RWPE2 (cell line): ENCODE data around the gene INHBE.
"Not testable (repeated sequence)": the region's sequence is repeated elsewhere in the genome, so short reads cannot be mapped to it uniquely, and the experiment has no call there.

Experiments used
- ATAC-seq: fragments of 200-7000 bp; cut with Tn5 transposase; 3 replicates; pipeline ENCODE4 v1.9.1; 2021; ENCODE audit warnings: low read depth
- DNase-seq: peaks from one replicate; pipeline ENCODE4 v3.0.0-alpha.2; 2020; ENCODE audit warnings: low spot score
- H3K27ac ChIP-seq: fragments of 450-650 bp; 2 replicates; pipeline ENCODE4 v1.5.1; 2017; ENCODE audit warnings: mild to moderate bottlenecking; ENCODE audit not compliant: poor library complexity, severe bottlenecking
- H3K27me3 ChIP-seq: fragments of 250-450 bp; sonication (Bioruptor Pico); 2 replicates; pipeline ENCODE4 v1.5.1; 2021; ENCODE audit warnings: mild to moderate bottlenecking, moderate library complexity; ENCODE audit not compliant: insufficient read depth, poor library complexity, severe bottlenecking
- H3K36me3 ChIP-seq: fragments of 250-450 bp; sonication (Bioruptor Pico); 2 replicates; pipeline ENCODE4 v1.5.1; 2020; ENCODE audit warnings: low read depth, mild to moderate bottlenecking, moderate library complexity
- H3K4me1 ChIP-seq: fragments of 250-450 bp; sonication (Bioruptor Pico); 2 replicates; pipeline ENCODE4 v1.5.1; 2021; ENCODE audit warnings: mild to moderate bottlenecking, moderate library complexity; ENCODE audit not compliant: insufficient read depth, poor library complexity, severe bottlenecking
- H3K4me3 ChIP-seq: fragments of 250-450 bp; sonication (Bioruptor Pico); 2 replicates; pipeline ENCODE4 v1.5.1; 2021; ENCODE audit warnings: mild to moderate bottlenecking, moderate library complexity; ENCODE audit not compliant: severe bottlenecking
- H3K9me3 ChIP-seq: fragments of 250-450 bp; sonication (Bioruptor Pico); 2 replicates; pipeline ENCODE4 v1.5.1; 2021; ENCODE audit warnings: mild to moderate bottlenecking, moderate library complexity; ENCODE audit not compliant: severe bottlenecking
- TF ChIP-seq, protein P1 (sequence below): fragments of 450-650 bp; IDR thresholded peaks from one replicate; pipeline ENCODE4 v1.5.1; 2017; ENCODE audit warnings: mild to moderate bottlenecking, moderate library complexity; ENCODE audit not compliant: poor library complexity, severe bottlenecking

The INHBE gene

DNA sequence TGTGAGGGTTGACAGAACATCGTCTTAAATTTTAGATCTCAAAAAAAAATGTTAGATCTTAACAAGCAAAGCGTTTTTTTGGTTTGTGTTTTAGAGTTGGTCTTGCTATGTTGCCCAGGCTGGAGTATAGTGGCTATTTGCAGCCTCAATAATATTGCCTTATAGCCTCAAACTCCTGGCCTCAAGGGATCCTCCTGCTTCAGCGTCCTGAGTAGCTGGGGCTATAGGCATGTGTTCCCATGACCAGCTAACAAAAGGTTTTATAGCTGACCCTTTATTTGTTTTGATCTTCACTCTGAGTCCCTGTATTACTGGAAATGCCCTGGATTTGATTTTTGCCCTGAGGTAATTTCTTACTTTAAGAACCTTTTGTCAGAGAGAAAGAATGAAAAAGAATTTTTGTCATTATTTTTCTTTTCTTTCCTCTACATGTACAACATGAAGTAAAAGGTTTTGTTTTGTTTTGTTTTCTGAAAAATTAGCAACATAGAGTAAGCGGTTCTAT is 15.3 kb upstream of the INHBE start:
- H3K27ac ChIP-seq = no peak overlapping the region
- ATAC-seq (no peak), DNase-seq (no peak)
- TF ChIP-seq, protein P1, sequence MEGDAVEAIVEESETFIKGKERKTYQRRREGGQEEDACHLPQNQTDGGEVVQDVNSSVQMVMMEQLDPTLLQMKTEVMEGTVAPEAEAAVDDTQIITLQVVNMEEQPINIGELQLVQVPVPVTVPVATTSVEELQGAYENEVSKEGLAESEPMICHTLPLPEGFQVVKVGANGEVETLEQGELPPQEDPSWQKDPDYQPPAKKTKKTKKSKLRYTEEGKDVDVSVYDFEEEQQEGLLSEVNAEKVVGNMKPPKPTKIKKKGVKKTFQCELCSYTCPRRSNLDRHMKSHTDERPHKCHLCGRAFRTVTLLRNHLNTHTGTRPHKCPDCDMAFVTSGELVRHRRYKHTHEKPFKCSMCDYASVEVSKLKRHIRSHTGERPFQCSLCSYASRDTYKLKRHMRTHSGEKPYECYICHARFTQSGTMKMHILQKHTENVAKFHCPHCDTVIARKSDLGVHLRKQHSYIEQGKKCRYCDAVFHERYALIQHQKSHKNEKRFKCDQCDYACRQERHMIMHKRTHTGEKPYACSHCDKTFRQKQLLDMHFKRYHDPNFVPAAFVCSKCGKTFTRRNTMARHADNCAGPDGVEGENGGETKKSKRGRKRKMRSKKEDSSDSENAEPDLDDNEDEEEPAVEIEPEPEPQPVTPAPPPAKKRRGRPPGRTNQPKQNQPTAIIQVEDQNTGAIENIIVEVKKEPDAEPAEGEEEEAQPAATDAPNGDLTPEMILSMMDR = no peak
- no peaks in the 10 kb centered on the region for H3K27me3 ChIP-seq
- H3K36me3 ChIP-seq = no peaks in the 10 kb centered on the region
- no peaks in the 10 kb centered on the region for H3K4me1 ChIP-seq
- H3K9me3 ChIP-seq = no peaks in the 10 kb centered on the region
- H3K4me3 ChIP-seq = no peak overlapping the region

- not testable (repeated sequence) for ATAC-seq, H3K9me3 ChIP-seq, H3K4me1 ChIP-seq, DNase-seq, H3K36me3 ChIP-seq, H3K4me3 ChIP-seq, H3K27me3 ChIP-seq, H3K27ac ChIP-seq
Measured at GRCh38 chr12:57441393-57441792, 13.7 kb upstream of the INHBE start.

- DNase-seq (no peak), ATAC-seq (no peak)
- Histone ChIP-seq H3K27me3 (no peaks in the 10 kb centered on the region), H3K27ac (no peak overlapping the region), H3K36me3 (no peaks in the 10 kb centered on the region), H3K9me3 (no peaks in the 10 kb centered on the region), H3K4me1 (no peaks in the 10 kb centered on the region), H3K4me3 (no peak overlapping the region)
- TF ChIP-seq, protein P1 = no peak
Measured at GRCh38 chr12:57441846-57442427, 13.2 kb upstream of the INHBE start.

- not testable (repeated sequence) for DNase-seq, H3K27me3 ChIP-seq, H3K9me3 ChIP-seq, H3K4me1 ChIP-seq, H3K27ac ChIP-seq, H3K36me3 ChIP-seq, H3K4me3 ChIP-seq, ATAC-seq
Measured at GRCh38 chr12:57444337-57444736, 10.8 kb upstream of the INHBE start.

- Histone ChIP-seq H3K36me3 (no peaks in the 10 kb centered on the region), H3K4me3 (no peak overlapping the region), H3K27ac (no peak overlapping the region), H3K4me1 (no peaks in the 10 kb centered on the region), H3K27me3 (no peaks in the 10 kb centered on the region), H3K9me3 (no peaks in the 10 kb centered on the region)
- ATAC-seq (no peak), DNase-seq (no peak)
- TF ChIP-seq, protein P1 = no peak
Measured at GRCh38 chr12:57444744-57445143, 10.4 kb upstream of the INHBE start.

DNA sequence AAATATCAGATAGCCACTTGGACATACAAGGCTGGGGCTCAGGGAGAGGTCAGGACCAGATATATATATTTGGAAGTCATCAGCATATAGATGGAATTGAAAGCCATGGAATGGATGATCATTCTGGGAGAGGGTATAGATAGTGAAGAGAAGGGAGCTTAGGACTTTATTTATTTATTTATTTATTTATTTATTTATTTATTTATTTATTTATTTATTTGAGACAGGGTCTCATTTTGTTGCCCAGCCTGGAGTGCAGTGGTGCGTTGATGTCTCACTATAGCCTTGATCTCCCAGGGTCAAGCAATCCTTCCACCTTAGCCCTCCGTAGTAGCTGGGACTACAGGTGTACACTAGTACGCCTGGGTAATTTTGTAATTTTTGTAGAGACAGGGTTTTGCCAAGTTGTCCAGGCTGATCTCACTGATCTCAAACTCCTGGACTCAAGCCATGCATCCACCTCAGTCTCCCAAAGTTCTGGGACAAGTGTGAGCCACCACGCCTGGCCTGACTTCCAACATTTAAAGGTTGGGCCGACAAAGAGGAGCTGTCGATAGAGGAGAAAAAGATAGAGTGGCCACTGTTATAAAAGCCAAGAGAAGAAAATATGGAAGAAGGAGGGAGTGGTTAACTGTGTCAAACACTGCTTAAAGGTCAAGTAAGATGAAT is 8.7 kb upstream of the INHBE start:
- DNase-seq (no peak), ATAC-seq (no peak)
- Histone ChIP-seq H3K27me3 (no peaks in the 10 kb centered on the region), H3K27ac (no peak overlapping the region), H3K36me3 (no peaks in the 10 kb centered on the region), H3K9me3 (no peaks in the 10 kb centered on the region), H3K4me1 (no peaks in the 10 kb centered on the region), H3K4me3 (no peak overlapping the region)
- TF ChIP-seq, protein P1 = no peak
